WTC11 (cell line): Measurements from ENCODE around the gene ZXDC.

Source experiments
- TF ChIP-seq, protein P1 (sequence below): fragments of 200-600 bp; IDR thresholded peaks from 2 replicates; pipeline ENCODE4 v1.8.0; 2022; ENCODE audit warnings: antibody characterized with exemption
- TF ChIP-seq, protein P2 (sequence below): sonication (generic); formaldehyde crosslinking; IDR thresholded peaks from 2 replicates; pipeline ENCODE4 v1.8.1; 2023; ENCODE audit warnings: mild to moderate bottlenecking, missing genetic modification reagents, borderline replicate concordance
- TF ChIP-seq, protein P3 (sequence below): sonication (generic); formaldehyde crosslinking; conservative IDR thresholded peaks from 2 replicates; pipeline ENCODE4 v1.8.1; 2023; ENCODE audit warnings: mild to moderate bottlenecking, low read depth, missing genetic modification reagents, moderate library complexity

DNA sequence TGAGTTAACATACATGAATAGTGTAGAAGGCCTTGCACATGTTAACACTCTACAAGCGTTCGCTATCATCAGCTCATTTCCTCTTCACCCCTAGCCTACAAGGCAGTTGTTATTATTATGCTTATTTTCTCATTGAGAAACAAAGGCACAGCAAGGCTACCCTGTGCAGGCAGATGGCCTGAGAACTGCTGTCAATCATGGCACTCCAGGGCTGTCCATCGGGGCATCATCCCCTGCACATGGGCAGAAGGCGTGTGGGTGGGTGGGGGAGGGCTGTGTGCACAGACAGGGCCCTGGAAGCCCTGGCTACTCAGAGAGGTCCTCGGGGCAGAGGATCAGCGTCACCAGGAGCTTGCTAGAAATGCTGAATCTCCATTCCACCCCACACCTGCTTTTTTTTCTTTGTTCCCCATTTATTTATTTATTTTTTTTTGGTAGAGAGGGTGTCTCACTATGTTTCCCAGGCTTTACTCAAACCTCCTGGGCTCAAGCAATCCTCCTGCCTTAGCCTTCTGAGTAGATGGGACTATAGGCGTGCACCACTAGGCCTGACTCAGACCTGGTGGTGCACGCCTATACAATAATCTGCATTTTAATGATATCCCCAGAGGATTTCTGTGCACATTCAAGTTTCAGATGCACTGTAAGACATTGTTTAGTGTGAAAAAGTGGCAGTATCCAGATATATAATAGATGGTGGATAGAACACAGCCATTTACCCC is 9.6 kb upstream of the ZXDC start:
- TF ChIP-seq, protein P1, sequence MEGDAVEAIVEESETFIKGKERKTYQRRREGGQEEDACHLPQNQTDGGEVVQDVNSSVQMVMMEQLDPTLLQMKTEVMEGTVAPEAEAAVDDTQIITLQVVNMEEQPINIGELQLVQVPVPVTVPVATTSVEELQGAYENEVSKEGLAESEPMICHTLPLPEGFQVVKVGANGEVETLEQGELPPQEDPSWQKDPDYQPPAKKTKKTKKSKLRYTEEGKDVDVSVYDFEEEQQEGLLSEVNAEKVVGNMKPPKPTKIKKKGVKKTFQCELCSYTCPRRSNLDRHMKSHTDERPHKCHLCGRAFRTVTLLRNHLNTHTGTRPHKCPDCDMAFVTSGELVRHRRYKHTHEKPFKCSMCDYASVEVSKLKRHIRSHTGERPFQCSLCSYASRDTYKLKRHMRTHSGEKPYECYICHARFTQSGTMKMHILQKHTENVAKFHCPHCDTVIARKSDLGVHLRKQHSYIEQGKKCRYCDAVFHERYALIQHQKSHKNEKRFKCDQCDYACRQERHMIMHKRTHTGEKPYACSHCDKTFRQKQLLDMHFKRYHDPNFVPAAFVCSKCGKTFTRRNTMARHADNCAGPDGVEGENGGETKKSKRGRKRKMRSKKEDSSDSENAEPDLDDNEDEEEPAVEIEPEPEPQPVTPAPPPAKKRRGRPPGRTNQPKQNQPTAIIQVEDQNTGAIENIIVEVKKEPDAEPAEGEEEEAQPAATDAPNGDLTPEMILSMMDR, result no peak
- TF ChIP-seq, protein P2, sequence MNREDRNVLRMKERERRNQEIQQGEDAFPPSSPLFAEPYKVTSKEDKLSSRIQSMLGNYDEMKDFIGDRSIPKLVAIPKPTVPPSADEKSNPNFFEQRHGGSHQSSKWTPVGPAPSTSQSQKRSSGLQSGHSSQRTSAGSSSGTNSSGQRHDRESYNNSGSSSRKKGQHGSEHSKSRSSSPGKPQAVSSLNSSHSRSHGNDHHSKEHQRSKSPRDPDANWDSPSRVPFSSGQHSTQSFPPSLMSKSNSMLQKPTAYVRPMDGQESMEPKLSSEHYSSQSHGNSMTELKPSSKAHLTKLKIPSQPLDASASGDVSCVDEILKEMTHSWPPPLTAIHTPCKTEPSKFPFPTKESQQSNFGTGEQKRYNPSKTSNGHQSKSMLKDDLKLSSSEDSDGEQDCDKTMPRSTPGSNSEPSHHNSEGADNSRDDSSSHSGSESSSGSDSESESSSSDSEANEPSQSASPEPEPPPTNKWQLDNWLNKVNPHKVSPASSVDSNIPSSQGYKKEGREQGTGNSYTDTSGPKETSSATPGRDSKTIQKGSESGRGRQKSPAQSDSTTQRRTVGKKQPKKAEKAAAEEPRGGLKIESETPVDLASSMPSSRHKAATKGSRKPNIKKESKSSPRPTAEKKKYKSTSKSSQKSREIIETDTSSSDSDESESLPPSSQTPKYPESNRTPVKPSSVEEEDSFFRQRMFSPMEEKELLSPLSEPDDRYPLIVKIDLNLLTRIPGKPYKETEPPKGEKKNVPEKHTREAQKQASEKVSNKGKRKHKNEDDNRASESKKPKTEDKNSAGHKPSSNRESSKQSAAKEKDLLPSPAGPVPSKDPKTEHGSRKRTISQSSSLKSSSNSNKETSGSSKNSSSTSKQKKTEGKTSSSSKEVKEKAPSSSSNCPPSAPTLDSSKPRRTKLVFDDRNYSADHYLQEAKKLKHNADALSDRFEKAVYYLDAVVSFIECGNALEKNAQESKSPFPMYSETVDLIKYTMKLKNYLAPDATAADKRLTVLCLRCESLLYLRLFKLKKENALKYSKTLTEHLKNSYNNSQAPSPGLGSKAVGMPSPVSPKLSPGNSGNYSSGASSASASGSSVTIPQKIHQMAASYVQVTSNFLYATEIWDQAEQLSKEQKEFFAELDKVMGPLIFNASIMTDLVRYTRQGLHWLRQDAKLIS (CRISPR knock-in tag), result no peak
- TF ChIP-seq, protein P3, sequence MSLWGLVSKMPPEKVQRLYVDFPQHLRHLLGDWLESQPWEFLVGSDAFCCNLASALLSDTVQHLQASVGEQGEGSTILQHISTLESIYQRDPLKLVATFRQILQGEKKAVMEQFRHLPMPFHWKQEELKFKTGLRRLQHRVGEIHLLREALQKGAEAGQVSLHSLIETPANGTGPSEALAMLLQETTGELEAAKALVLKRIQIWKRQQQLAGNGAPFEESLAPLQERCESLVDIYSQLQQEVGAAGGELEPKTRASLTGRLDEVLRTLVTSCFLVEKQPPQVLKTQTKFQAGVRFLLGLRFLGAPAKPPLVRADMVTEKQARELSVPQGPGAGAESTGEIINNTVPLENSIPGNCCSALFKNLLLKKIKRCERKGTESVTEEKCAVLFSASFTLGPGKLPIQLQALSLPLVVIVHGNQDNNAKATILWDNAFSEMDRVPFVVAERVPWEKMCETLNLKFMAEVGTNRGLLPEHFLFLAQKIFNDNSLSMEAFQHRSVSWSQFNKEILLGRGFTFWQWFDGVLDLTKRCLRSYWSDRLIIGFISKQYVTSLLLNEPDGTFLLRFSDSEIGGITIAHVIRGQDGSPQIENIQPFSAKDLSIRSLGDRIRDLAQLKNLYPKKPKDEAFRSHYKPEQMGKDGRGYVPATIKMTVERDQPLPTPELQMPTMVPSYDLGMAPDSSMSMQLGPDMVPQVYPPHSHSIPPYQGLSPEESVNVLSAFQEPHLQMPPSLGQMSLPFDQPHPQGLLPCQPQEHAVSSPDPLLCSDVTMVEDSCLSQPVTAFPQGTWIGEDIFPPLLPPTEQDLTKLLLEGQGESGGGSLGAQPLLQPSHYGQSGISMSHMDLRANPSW, result no peak
